Common myeloid progenitor, CD34-positive (primary cell): ENCODE results near the gene EIF2D.
A peak's percentile ranks its signal among the peaks of the same experiment; 100 is the strongest.
"Not testable (repeated sequence)": the region's sequence is repeated elsewhere in the genome, so short reads cannot be mapped to it uniquely, and the experiment has no call there.

Source experiments
- CTCF ChIA-PET: fragments of 350-600 bp; sonication (Branson Sonifier 250); formaldehyde crosslinking; loops from one replicate; lab custom pipeline; 2021; ENCODE audit warnings: antibody characterized with exemption; lab: Charles Lee
- POLR2A ChIA-PET: fragments of 350-600 bp; sonication (Branson Sonifier 250); formaldehyde crosslinking; loops from one replicate; lab custom pipeline; 2021; ENCODE audit warnings: antibody characterized with exemption; lab: Charles Lee
- DNase-seq, 3 donors: peaks; one replicate each; pipeline versions ENCODE4 v3.0.0 to v3.0.0-alpha.2; 2013
- H3K27ac ChIP-seq, 2 experiments: 1 replicate in 1 of 2; 2 replicates in 1 of 2; pipeline ENCODE4 v1.7.0; 2013; ENCODE audit warnings: inconsistent platforms in 2 of 2, low read length in 2 of 2, mild to moderate bottlenecking in 2 of 2, low read depth in 1 of 2, moderate library complexity in 1 of 2; ENCODE audit not compliant: severe bottlenecking in 2 of 2, insufficient read depth in 1 of 2, poor library complexity in 1 of 2
- H3K27me3 ChIP-seq, 5 experiments: replicated peaks in 2 of 5; 1 replicate in 3 of 5; 2 replicates in 2 of 5; pipeline versions ENCODE4 v1.6.1 to v1.7.0; 2013; ENCODE audit warnings: low read length in 4 of 5, mild to moderate bottlenecking in 2 of 5, moderate library complexity in 2 of 5, inconsistent platforms in 1 of 5; ENCODE audit not compliant: insufficient read depth in 5 of 5, control insufficient read depth in 4 of 5
- H3K36me3 ChIP-seq, 4 experiments: 1 replicate in 2 of 4; 2 replicates in 2 of 4; pipeline versions ENCODE4 v1.6.1 to v1.7.0; 2013; ENCODE audit warnings: low read length in 3 of 4, control low read depth in 1 of 4, mild to moderate bottlenecking in 1 of 4; ENCODE audit not compliant: control insufficient read depth in 4 of 4, insufficient read depth in 4 of 4
- H3K4me1 ChIP-seq, 4 experiments: 1 replicate in 3 of 4; 2 replicates in 1 of 4; pipeline versions ENCODE4 v1.6.1 to v1.7.1; 2013; ENCODE audit warnings: low read length in 3 of 4, mild to moderate bottlenecking in 3 of 4, control low read depth in 1 of 4, inconsistent platforms in 1 of 4, moderate library complexity in 1 of 4; ENCODE audit not compliant: control insufficient read depth in 4 of 4, insufficient read depth in 4 of 4; ENCODE audit errors: control extremely low read depth in 1 of 4
- H3K4me3 ChIP-seq, 7 experiments: 1 replicate in 4 of 7; 2 replicates in 3 of 7; pipeline versions ENCODE4 v1.5.1 to v1.7.0; 2013; ENCODE audit warnings: mild to moderate bottlenecking in 7 of 7, low read length in 6 of 7, moderate library complexity in 6 of 7, inconsistent platforms in 2 of 7, low read depth in 2 of 7, control low read depth in 1 of 7; ENCODE audit not compliant: insufficient read depth in 4 of 7, control insufficient read depth in 1 of 7; ENCODE audit errors: extremely low read depth in 1 of 7
- H3K9me3 ChIP-seq, 5 experiments: 1 replicate in 4 of 5; 2 replicates in 1 of 5; pipeline versions ENCODE4 v1.6.1 to v1.7.1; 2013; ENCODE audit warnings: low read length in 4 of 5, mild to moderate bottlenecking in 2 of 5, inconsistent platforms in 1 of 5, low read depth in 1 of 5, moderate library complexity in 1 of 5; ENCODE audit not compliant: control insufficient read depth in 4 of 5, insufficient read depth in 2 of 5; ENCODE audit errors: control extremely low read depth in 1 of 5
- WGBS: methylation state at CpG from one replicate; pipeline ENCODE4 v1.1.5; 2013; ENCODE audit not compliant: insufficient coverage; 5-methylcytosine and 5-hydroxymethylcytosine counted together

The EIF2D gene

DNA sequence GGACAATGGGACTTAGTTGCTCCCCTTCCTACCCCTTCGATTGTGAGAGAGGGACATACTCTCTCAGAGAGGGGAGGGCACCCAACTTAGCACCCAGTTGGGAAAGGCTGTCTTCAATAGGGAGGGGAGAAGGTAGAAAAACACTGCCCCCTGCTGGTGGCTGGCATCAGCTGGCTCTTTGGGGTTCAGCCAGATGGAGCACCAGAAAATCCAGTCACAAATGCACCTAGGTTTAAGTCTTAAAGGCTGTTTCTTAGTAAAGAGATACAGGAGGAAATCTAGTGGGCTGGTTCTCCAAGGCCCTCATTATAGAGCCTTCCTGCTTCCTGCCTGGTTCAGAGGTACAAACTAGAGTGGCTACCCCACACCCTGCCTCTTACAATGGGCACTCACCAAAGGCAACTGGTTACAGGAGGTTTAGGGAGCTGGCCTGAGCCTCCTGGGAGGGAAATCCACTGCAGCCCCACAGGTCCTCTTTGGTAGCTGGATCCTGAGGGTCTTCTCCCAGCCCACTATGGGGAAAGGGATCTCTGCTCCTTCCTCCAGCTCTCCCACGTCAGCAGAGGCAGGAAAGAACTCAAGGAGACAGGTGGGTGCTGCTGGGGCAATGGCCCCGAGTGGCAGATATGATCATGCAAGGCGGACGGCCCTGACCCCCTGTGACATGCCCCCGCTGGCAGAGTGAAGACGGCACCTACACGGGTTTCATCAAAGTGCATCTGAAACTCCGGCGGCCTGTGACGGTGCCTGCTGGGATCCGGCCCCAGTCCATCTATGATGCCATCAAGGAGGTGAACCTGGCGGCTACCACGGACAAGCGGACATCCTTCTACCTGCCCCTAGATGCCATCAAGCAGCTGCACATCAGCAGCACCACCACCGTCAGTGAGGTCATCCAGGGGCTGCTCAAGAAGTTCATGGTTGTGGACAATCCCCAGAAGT lies 28.3 kb downstream of the EIF2D start:
- Histone ChIP-seq H3K9me3 (no peaks in the 10 kb centered on the region), H3K36me3 (peaks cover 13 to 69% (median 50%) of the 10 kb centered on the region in 4 experiments), H3K27ac (no peak overlapping the region), H3K4me3 (no peak overlapping the region), H3K4me1 (peaks cover 19 to 43% (median 38%) of the 10 kb centered on the region in 4 experiments), H3K27me3 (no peaks in the 10 kb centered on the region)
- CTCF ChIA-PET, result interaction anchor here (0.7 to 19.1 kb wide), 30 partner anchors 9 to 125 kb away, joined by 3 to 395 read pairs (median 7); partner anchors contain the start of genes EIF2D and RASSF5
- POLR2A ChIA-PET, result interaction anchor here (0.8 to 1.7 kb wide), 3 partner anchors 26 to 94 kb away, joined by 3 to 10 read pairs (median 3); no protein-coding TSS in a partner anchor
- peak; percentile 69 to 79 (median 72) for DNase-seq
- 95% methylated on average over 14 of the region's 16 CpGs for WGBS

- H3K9me3 ChIP-seq, result no peaks in the 10 kb centered on the region
- peaks cover 13 to 62% (median 44%) of the 10 kb centered on the region in 4 experiments for H3K36me3 ChIP-seq
- no peak overlapping the region for H3K27ac ChIP-seq
- H3K4me3 ChIP-seq, result no peak overlapping the region
- POLR2A ChIA-PET, result interaction anchor here (0.8 to 1.7 kb wide), 3 partner anchors 25 to 93 kb away, joined by 3 to 10 read pairs (median 3); no protein-coding TSS in a partner anchor
- no peaks in the 10 kb centered on the region for H3K27me3 ChIP-seq
- peaks cover 20 to 51% (median 40%) of the 10 kb centered on the region in 4 experiments for H3K4me1 ChIP-seq
- 85% methylated on average over 9 of the region's 18 CpGs for WGBS
- CTCF ChIA-PET, result interaction anchor here (0.8 to 19.1 kb wide), 25 partner anchors 10 to 124 kb away, joined by 3 to 395 read pairs (median 7); partner anchors contain the start of genes EIF2D and RASSF5
- peak in 2 of 3 donors; percentile 15 to 29 for DNase-seq
Observed at GRCh38 chr1:206582971-206583706, 29.1 kb downstream of the EIF2D start.

DNA sequence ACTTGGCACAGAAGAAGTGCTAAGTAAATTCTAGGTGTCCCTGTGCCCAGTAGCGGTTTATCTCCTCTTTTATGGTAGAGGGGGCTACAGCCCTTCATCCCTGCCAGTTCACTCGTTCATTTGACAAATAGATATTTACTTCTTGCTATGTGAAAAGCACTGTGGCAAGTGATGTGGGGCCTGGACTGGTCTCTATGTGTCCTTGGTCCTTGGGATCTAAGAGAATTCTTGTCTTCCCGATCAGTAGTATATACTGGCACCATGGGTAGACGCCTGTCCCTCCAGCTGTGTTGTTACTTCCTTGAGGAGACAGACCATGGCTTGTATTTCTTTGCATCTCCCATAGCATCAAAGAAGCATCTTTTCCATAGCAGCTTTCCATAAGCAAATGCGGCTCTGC lies 29.7 kb downstream of the EIF2D start:
- CTCF ChIA-PET, result interaction anchor here (1.0 to 19.1 kb wide), 21 partner anchors 10 to 124 kb away, joined by 3 to 395 read pairs (median 10); partner anchors contain the start of genes EIF2D and RASSF5
- DNase-seq, result no peak
- Histone ChIP-seq H3K27ac (peak overlapping the region in 1 of 2 experiments; percentile 39), H3K9me3 (no peaks in the 10 kb centered on the region), H3K4me3 (no peak overlapping the region), H3K4me1 (peaks cover 20 to 57% (median 40%) of the 10 kb centered on the region in 4 experiments), H3K36me3 (peaks cover 13 to 56% (median 39%) of the 10 kb centered on the region in 4 experiments), H3K27me3 (no peaks in the 10 kb centered on the region)
- POLR2A ChIA-PET, result interaction anchor here (1.2 to 1.7 kb wide), 2 partner anchors 38 to 92 kb away, joined by 3 to 10 read pairs; no protein-coding TSS in a partner anchor
- WGBS, result 96% methylated on average over 4 of the region's 5 CpGs

GRCh38 chr1:206581571-206581981 lies 30.7 kb downstream of the EIF2D start:
- Histone ChIP-seq H3K27me3 (no peaks in the 10 kb centered on the region), H3K27ac (no peak overlapping the region), H3K4me3 (no peak overlapping the region), H3K9me3 (no peaks in the 10 kb centered on the region), H3K4me1 (peaks cover 27 to 66% (median 45%) of the 10 kb centered on the region in 4 experiments), H3K36me3 (peaks cover 8 to 51% (median 29%) of the 10 kb centered on the region in 4 experiments)
- peak; percentile 58 to 79 (median 78) for DNase-seq
- WGBS, result 19% methylated on average over 3 of the region's 10 CpGs
- CTCF ChIA-PET, result interaction anchor here (0.5 to 19.1 kb wide), 13 partner anchors 9 to 1323 kb away, joined by 3 to 395 read pairs (median 6); partner anchors contain the start of gene RASSF5
- POLR2A ChIA-PET, result interaction anchor here (0.6 to 2.5 kb wide), 5 partner anchors 18 to 109 kb away, joined by 3 to 12 read pairs (median 3); no protein-coding TSS in a partner anchor

GRCh38 chr1:206581114-206581497 lies 31.2 kb downstream of the EIF2D start:
- POLR2A ChIA-PET, result interaction anchor here (0.7 to 2.5 kb wide), 4 partner anchors 18 to 108 kb away, joined by 3 to 12 read pairs (median 4); no protein-coding TSS in a partner anchor
- peak overlapping the region in 1 of 2 experiments; percentile 82 for H3K27ac ChIP-seq
- H3K9me3 ChIP-seq, H3K27me3 ChIP-seq, DNase-seq, H3K4me3 ChIP-seq: not testable (repeated sequence)
- peaks cover 8 to 46% (median 25%) of the 10 kb centered on the region in 4 experiments for H3K36me3 ChIP-seq
- H3K4me1 ChIP-seq, result peaks cover 27 to 71% (median 50%) of the 10 kb centered on the region in 4 experiments
- CTCF ChIA-PET, result interaction anchor here (0.5 to 19.1 kb wide), 13 partner anchors 10 to 1323 kb away, joined by 3 to 395 read pairs (median 5); partner anchors contain the start of gene RASSF5
- WGBS, result 95% methylated on average over 3 of the region's 7 CpGs
